Right atrium auricular region (tissue), 2 donors: ENCODE data around the gene ARR3. TPM values are rescaled to one million over a fixed set of nuclear protein-coding genes. Genes with fewer than 3 reads are reported as not detected.
A peak's percentile ranks its signal among the peaks of the same experiment; 100 is the strongest.
"Not testable (repeated sequence)": the region's sequence is repeated elsewhere in the genome, so short reads cannot be mapped to it uniquely, and the experiment has no call there.

Experiments
- DNase-seq: peaks from one replicate; pipeline ENCODE4 v3.0.0-alpha.2; 2019; ENCODE audit warnings: low spot score
- H3K27ac ChIP-seq, 2 donors: fragments of 200-600 bp; sonication (generic); 1 replicate in 1 of 2; 2 replicates in 1 of 2; pipeline ENCODE4 v1.5.1; 2016 to 2019
- H3K27me3 ChIP-seq, 2 donors: fragments of 200-600 bp; sonication (generic); one replicate each; pipeline versions ENCODE4 v1.5.1 to v1.6.0; 2017 to 2019
- H3K36me3 ChIP-seq: fragments of 200-600 bp; sonication (generic); one replicate; pipeline ENCODE4 v1.5.1; 2016
- H3K4me1 ChIP-seq, 2 donors: fragments of 200-600 bp; sonication (generic); one replicate each; pipeline versions ENCODE4 v1.5.1 to v1.6.0; 2017 to 2019
- H3K4me3 ChIP-seq, 2 donors: fragments of 200-600 bp; sonication (generic); 1 replicate in 1 of 2; 2 replicates in 1 of 2; pipeline ENCODE4 v1.5.1; 2017 to 2019; ENCODE audit warnings: mild to moderate bottlenecking in 1 of 2, moderate library complexity in 1 of 2
- H3K9me3 ChIP-seq, 2 donors: fragments of 200-600 bp; sonication (generic); one replicate each; pipeline ENCODE4 v1.5.1; 2019
- CTCF ChIP-seq, 2 donors: fragments of 200-600 bp; sonication (generic); IDR thresholded peaks; one replicate each; pipeline ENCODE4 v1.5.1; 2019; ENCODE audit warnings: antibody characterized with exemption in 2 of 2
- total RNA-seq, 2 donors: library from RNA; depleted of rRNA; stranded (reverse); fragments of >200 nt; gene quantifications; one replicate each; pipeline ENCODE4 v1.1.0, GENCODE V29; 2016

ARR3 gene
- total RNA-seq, 2 donors from 2014 or later: not detected

GRCh38 chrX:70260104-70260503, 8.0 kb upstream of the ARR3 start, which contains the start of gene P2RY4:
Gene P2RY4 (minus strand): TSS chrX:70260204. CDS start chrX:70259624, 580 bp downstream.
- no peaks in the 10 kb centered on the region for H3K9me3 ChIP-seq
- no peak for TF ChIP-seq CTCF (IDR thresholded peaks at IDR 0.05)

GRCh38 chrX:70262952-70263567, 5.1 kb upstream of the ARR3 start:
- peak in 1 of 2 donors; percentile 66 for TF ChIP-seq CTCF (IDR thresholded peaks at IDR 0.05)
- no peak for DNase-seq
- H3K4me3 ChIP-seq: no peak overlapping the region

More at GRCh38 chrX:70260104-70260503, 8.0 kb upstream of the ARR3 start, which contains the start of gene P2RY4:
- Histone ChIP-seq H3K36me3 (no peaks in the 10 kb centered on the region), H3K4me3 (no peak within 1 kb of the TSS), H3K27me3 (no peaks in the 10 kb centered on the region), H3K27ac (no peak within 1 kb of the TSS), H3K4me1 (no peaks in the 10 kb centered on the region)
- DNase-seq: no peak

GRCh38 chrX:70264784-70265183, 3.4 kb upstream of the ARR3 start:
- DNase-seq: no peak
- no peak for TF ChIP-seq CTCF (IDR thresholded peaks at IDR 0.05)

More at GRCh38 chrX:70262952-70263567, 5.1 kb upstream of the ARR3 start:
- H3K4me1 ChIP-seq: no peaks in the 10 kb centered on the region
- H3K9me3 ChIP-seq: no peaks in the 10 kb centered on the region
- no peaks in the 10 kb centered on the region for H3K27me3 ChIP-seq
- H3K27ac ChIP-seq: no peak overlapping the region
- no peaks in the 10 kb centered on the region for H3K36me3 ChIP-seq

GRCh38 chrX:70274029-70274428, 5.9 kb downstream of the ARR3 start:
- not testable (repeated sequence) for H3K4me1 ChIP-seq, H3K9me3 ChIP-seq, H3K27me3 ChIP-seq, H3K27ac ChIP-seq, DNase-seq, H3K4me3 ChIP-seq, H3K36me3 ChIP-seq

More at GRCh38 chrX:70264784-70265183, 3.4 kb upstream of the ARR3 start:
- H3K9me3 ChIP-seq: no peaks in the 10 kb centered on the region
- no peaks in the 10 kb centered on the region for H3K36me3 ChIP-seq
- no peak overlapping the region for H3K27ac ChIP-seq
- H3K27me3 ChIP-seq: no peaks in the 10 kb centered on the region
- H3K4me1 ChIP-seq: no peaks in the 10 kb centered on the region
- H3K4me3 ChIP-seq: no peak overlapping the region

- H3K4me1 ChIP-seq: no peaks in the 10 kb centered on the region
- no peak overlapping the region for H3K4me3 ChIP-seq
- H3K27me3 ChIP-seq: no peaks in the 10 kb centered on the region
- DNase-seq: no peak
- H3K9me3 ChIP-seq: no peaks in the 10 kb centered on the region
- TF ChIP-seq CTCF (IDR thresholded peaks at IDR 0.05): no peak
- H3K27ac ChIP-seq: no peak overlapping the region
- H3K36me3 ChIP-seq: no peaks in the 10 kb centered on the region
These were observed 10.9 kb downstream of the ARR3 start for GRCh38 chrX:70279081-70279480.

GRCh38 chrX:70280573-70280972, 12.4 kb downstream of the ARR3 start:
- no peaks in the 10 kb centered on the region for H3K27me3 ChIP-seq
- no peaks in the 10 kb centered on the region for H3K36me3 ChIP-seq
- no peak overlapping the region for H3K4me3 ChIP-seq
- H3K27ac ChIP-seq: no peak overlapping the region
- no peak for TF ChIP-seq CTCF (IDR thresholded peaks at IDR 0.05)
- no peak for DNase-seq
- no peaks in the 10 kb centered on the region for H3K4me1 ChIP-seq
- no peaks in the 10 kb centered on the region for H3K9me3 ChIP-seq
